Measurements from ENCODE around the gene EXOSC6.
A peak's percentile ranks its signal among the peaks of the same experiment; 100 is the strongest.
"Not testable (repeated sequence)": the region's sequence is repeated elsewhere in the genome, so short reads cannot be mapped to it uniquely, and the experiment has no call there.

EXOSC6 gene

GRCh38 chr16:70251629-70252354 is at the start of gene EXOSC6:
Gene EXOSC6 (minus strand): TSS chr16:70251940. CDS start chr16:70251900, 40 bp downstream.
- DNase-seq: peak; percentile 97

GRCh38 chr16:70301121-70301520 is 49.4 kb upstream of the EXOSC6 start:
- no peak for DNase-seq

- peak; percentile 85 for DNase-seq
Measured at GRCh38 chr16:70298988-70299938, 47.5 kb upstream of the EXOSC6 start, which contains the start of gene DDX19B. Gene DDX19B (plus strand): TSS chr16:70299186. CDS start chr16:70299298, 112 bp downstream.

GRCh38 chr16:70295634-70296033 is 43.9 kb upstream of the EXOSC6 start:
- DNase-seq: no peak

- DNase-seq: no peak
Measured at GRCh38 chr16:70294385-70295025, 42.8 kb upstream of the EXOSC6 start.

GRCh38 chr16:70292148-70292547 is 40.4 kb upstream of the EXOSC6 start:
- DNase-seq: not testable (repeated sequence)

GRCh38 chr16:70290949-70291519 is 39.3 kb upstream of the EXOSC6 start:
- no peak for DNase-seq

GRCh38 chr16:70289229-70290094 is 37.7 kb upstream of the EXOSC6 start, which contains the start of gene AARS1:
Gene AARS1 (minus strand): TSS chr16:70289506. CDS start chr16:70282763, 6,743 bp downstream.
- DNase-seq: peak; percentile 100

GRCh38 chr16:70287304-70287971 is 35.7 kb upstream of the EXOSC6 start:
- DNase-seq: not testable (repeated sequence)

- no peak for DNase-seq
Measured at GRCh38 chr16:70276392-70276791, 24.7 kb upstream of the EXOSC6 start.

- DNase-seq: no peak
Measured at GRCh38 chr16:70271696-70272095, 20.0 kb upstream of the EXOSC6 start.

- no peak for DNase-seq
Measured at GRCh38 chr16:70270176-70270575, 18.4 kb upstream of the EXOSC6 start.

- DNase-seq: no peak
Measured at GRCh38 chr16:70269471-70269870, 17.7 kb upstream of the EXOSC6 start.

GRCh38 chr16:70267922-70268321 is 16.2 kb upstream of the EXOSC6 start:
- DNase-seq: not testable (repeated sequence)

- DNase-seq: peak; percentile 75
Measured at GRCh38 chr16:70267516-70267915, 15.8 kb upstream of the EXOSC6 start.

GRCh38 chr16:70259903-70260302 is 8.2 kb upstream of the EXOSC6 start:
- not testable (repeated sequence) for DNase-seq

- no peak for DNase-seq
Measured at GRCh38 chr16:70258946-70259345, 7.2 kb upstream of the EXOSC6 start.

- no peak for DNase-seq
Measured at GRCh38 chr16:70258065-70258464, 6.3 kb upstream of the EXOSC6 start.

GRCh38 chr16:70257391-70257790 is 5.7 kb upstream of the EXOSC6 start:
- no peak for DNase-seq

- no peak for DNase-seq
Measured at GRCh38 chr16:70255574-70255973, 3.8 kb upstream of the EXOSC6 start.

GRCh38 chr16:70254965-70255286 is 3.2 kb upstream of the EXOSC6 start:
- no peak for DNase-seq
